ENCODE results near the gene PLK1.

The PLK1 gene

DNA sequence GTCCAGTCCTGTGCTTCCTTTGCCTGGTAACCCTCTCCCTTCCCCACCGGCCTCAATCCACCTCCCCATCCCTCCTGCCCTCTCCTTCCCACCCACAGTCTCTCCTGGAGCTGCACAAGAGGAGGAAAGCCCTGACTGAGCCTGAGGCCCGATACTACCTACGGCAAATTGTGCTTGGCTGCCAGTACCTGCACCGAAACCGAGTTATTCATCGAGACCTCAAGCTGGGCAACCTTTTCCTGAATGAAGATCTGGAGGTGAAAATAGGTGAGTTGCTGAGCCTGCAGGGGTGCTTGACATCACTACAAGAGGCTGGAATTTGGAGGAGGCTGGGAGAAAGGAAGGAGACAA lies 1.3 kb downstream of the PLK1 start:
- no peak for DNase-seq (ENCODE audit: low read depth in 3 of 3)

- DNase-seq (ENCODE audit: low read depth in 3 of 3) = no peak
Measured at GRCh38 chr16:23682181-23682580, 3.5 kb downstream of the PLK1 start.

- no peak for DNase-seq (ENCODE audit: low read depth in 3 of 3)
Measured at GRCh38 chr16:23683487-23683886, 4.8 kb downstream of the PLK1 start.

DNA sequence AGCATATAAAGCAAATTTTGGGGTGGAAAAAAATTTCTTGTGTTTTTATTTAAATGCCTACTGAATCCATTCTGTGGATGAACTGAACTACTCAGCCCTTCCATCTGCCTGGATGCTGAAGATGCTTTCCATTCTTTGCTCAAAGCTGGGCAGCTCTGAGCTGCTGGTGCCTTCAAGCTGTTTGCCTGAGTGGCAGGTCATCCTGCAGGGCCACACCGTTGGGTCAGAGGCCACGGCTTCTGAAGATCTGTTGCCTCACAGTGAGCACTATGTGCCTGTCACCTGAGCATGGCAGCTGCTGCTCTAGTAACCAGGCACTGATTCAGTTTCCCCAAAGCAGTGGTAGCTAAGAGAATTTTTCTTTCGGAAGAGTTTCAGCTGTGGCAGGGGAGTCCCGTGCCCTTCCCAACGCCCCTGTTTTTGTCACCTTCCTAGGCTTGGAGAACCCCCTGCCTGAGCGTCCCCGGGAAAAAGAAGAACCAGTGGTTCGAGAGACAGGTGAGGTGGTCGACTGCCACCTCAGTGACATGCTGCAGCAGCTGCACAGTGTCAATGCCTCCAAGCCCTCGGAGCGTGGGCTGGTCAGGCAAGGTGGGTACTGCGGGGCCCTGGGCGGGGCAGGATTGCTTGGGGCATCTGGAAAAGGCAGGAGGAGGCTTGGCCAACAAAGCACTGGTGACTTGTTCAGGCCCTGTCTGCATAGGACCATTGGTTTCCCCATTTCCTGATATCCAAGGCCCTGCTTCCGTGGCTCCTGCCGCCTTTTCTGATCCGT lies 8.5 kb downstream of the PLK1 start:
- no peak for DNase-seq (ENCODE audit: low read depth in 3 of 3)

DNA sequence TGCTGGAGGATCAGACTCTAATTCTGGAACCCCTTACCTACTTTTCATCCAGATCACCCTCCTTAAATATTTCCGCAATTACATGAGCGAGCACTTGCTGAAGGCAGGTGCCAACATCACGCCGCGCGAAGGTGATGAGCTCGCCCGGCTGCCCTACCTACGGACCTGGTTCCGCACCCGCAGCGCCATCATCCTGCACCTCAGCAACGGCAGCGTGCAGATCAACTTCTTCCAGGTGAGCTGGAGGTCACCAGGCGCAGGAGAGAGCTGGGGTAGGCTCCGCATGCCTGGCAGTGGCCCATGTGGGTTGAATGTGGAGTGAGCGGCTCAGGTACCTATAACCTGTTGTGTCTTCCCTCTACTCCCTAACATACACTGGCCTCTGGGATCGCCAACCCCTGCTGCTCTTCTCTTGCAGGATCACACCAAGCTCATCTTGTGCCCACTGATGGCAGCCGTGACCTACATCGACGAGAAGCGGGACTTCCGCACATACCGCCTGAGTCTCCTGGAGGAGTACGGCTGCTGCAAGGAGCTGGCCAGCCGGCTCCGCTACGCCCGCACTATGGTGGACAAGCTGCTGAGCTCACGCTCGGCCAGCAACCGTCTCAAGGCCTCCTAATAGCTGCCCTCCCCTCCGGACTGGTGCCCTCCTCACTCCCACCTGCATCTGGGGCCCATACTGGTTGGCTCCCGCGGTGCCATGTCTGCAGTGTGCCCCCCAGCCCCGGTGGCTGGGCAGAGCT lies 10.9 kb downstream of the PLK1 start:
- DNase-seq (ENCODE audit: low read depth in 3 of 3) = no peak

DNA sequence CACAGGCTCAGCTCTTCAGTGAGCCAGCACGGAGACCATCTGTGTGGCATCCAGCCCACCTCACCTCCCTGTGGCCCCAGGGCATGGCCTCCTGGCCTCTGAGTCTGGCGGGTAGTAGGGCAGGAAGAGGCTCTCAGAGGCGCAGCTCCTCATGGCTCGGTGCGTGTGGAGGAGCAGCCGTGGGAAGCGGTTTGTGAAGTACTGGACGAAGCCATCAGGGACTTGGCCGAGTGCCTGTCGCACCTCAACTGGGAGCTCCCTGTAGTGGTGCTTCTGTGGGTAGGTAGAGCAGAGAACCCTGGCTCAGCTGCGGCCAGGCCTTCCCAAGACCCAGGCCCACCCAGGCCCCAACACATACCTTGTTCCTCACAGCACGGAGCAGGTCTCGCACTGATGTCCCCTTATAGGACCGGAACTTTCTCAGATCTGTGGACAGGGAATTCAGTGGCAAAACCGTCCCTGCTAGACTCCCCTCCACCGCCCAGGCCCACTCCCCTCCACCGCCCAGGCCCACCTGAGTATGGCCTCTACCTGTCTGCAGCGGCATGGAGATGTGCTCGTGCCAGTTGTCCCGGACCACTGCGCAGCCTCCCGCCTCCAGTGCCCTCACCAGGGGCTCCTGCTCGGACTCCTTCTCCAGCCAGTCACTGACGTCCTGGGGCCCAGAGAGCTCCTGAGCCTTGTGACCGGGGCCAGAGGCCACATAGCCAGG lies 12.2 kb downstream of the PLK1 start:
- no peak for DNase-seq (ENCODE audit: low read depth in 3 of 3)

GRCh38 chr16:23691483-23692189 lies 12.9 kb downstream of the PLK1 start:
- DNase-seq (ENCODE audit: low read depth in 3 of 3) = no peak

DNA sequence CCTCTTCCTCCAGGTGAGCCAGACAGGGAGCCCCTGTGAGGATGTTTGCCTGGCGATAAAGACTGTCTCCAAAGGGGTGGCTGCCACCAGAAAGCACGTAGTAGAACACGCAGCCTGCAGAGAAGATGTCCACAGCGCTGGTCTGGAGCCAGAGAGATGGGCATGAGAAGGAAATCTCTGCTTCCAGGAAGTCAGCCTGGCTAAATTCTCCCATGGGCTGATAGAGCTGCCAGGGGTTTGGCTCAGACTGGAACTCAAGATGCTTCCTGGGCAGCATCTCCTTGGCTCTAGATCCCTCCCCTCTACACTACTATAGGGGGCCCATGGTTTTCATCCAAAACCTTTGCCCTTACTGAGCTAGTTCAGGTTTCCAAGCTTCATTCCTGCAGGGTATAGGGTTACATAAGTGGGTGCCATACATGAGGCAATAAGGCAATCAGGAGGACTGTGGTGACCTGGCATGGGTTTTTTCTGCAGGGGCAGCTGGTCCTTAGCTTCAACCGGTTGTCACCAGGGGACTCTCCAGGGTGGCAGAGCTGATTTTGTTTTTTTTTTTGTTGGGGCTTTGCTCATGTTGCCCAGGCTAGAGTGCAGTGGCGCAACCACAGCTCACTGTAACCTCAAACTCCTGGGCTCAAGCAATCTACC lies 13.6 kb downstream of the PLK1 start:
- DNase-seq (ENCODE audit: low read depth in 3 of 3) = no peak

DNA sequence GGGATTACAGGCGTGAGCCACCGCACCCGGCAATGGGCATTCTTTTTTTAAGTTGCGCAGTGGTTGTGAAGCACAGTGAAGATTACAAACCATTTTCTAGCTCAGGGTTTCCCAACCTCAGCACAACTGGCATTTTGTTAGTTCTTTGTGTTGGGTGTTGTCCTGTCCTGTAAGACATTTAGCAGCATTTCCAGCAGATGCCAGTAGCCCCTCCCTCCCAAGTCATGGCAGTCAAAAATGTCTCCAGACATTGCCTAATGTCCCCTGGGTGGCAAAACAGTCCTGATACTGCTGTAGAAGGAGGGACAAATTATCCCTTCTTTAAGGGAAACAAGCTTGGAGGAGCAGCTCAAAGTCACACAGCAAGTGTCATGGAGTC lies 15.6 kb downstream of the PLK1 start:
- DNase-seq (ENCODE audit: low read depth in 3 of 3) = no peak

- DNase-seq (ENCODE audit: low read depth in 3 of 3) = no peak
Measured at GRCh38 chr16:23694644-23695373, 16.1 kb downstream of the PLK1 start.

- no peak for DNase-seq (ENCODE audit: low read depth in 3 of 3)
Measured at GRCh38 chr16:23695756-23696155, 17.1 kb downstream of the PLK1 start.

DNA sequence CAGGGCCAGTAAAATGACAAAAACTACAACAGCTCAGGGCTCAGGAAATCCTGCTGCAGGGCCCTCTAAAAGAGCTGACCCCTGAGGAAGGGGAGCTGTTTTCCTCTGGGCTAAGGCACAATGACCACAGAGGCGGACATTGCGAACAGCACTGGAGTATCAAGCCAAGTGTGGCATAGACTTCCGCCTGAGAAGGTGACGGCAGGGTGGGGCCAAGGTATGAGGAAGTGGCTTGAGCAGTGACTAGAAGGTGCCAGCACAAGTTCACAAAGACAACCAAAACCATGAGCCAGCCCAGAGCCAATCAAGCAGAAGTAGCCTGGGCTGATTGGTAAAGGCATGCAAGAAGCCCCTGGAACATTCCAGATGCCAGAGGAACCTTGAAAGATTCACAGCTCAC lies 20.4 kb downstream of the PLK1 start:
- no peak for DNase-seq (ENCODE audit: low read depth in 3 of 3)

DNA sequence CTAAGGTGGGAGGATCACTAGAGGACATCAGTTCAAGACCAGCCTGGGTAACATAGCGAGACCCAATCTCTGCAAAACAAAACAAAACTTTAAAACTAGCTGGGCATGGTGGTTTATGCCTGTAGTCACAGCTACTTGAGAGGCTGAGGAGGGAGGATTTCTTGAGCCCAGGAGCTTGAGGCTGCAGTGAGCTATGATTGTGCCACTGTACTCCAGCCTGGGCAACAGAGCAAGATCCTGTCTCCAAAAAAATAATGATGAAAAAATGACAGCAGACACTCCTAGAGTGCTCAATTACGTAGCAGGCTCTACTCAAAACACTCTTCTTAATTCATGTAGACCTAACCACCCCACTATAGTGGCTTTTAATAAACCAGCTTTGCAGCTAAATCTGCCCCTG lies 21.4 kb downstream of the PLK1 start:
- DNase-seq (ENCODE audit: low read depth in 3 of 3) = no peak

- DNase-seq (ENCODE audit: low read depth in 3 of 3) = no peak
Measured at GRCh38 chr16:23700509-23700908, 21.8 kb downstream of the PLK1 start.

DNA sequence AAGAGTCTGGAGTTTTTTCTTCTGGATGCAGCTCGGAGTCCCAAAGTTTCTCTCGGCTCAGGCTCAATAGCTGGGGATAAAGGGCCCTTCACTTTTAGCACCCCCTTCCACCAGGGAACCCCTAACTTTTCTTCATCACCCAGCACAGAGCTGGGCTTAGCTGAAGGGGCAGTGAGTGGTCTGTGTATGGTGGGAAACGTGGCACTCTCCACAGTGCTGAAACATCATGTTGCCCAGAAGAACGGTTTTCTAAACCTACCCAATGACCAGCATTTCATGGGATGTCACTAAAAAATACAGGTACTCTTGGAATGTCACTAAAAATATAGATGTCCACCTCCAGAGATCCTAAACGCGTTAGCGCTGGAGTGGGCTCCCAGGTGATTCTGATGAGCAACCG lies 22.4 kb downstream of the PLK1 start:
- no peak for DNase-seq (ENCODE audit: low read depth in 3 of 3)

DNA sequence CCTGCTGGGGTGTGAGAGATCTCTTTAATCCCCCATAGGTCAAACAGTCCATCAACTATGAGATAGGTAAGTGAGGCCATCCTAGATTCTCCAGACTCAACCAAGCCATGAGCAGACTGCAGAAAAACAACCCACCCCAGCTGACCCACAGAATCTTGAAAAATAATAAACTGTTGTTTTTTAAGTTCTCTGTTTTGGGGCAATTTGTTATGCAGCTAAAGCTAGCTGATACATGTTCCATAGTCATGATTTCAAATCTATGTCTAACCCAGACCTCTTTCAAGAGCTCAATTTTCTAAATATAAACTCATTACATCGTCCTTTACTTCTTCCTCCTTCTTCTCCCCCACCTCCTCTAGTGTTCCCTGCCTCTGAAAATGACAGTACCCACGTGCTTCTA lies 24.3 kb downstream of the PLK1 start:
- DNase-seq (ENCODE audit: low read depth in 3 of 3) = no peak

DNA sequence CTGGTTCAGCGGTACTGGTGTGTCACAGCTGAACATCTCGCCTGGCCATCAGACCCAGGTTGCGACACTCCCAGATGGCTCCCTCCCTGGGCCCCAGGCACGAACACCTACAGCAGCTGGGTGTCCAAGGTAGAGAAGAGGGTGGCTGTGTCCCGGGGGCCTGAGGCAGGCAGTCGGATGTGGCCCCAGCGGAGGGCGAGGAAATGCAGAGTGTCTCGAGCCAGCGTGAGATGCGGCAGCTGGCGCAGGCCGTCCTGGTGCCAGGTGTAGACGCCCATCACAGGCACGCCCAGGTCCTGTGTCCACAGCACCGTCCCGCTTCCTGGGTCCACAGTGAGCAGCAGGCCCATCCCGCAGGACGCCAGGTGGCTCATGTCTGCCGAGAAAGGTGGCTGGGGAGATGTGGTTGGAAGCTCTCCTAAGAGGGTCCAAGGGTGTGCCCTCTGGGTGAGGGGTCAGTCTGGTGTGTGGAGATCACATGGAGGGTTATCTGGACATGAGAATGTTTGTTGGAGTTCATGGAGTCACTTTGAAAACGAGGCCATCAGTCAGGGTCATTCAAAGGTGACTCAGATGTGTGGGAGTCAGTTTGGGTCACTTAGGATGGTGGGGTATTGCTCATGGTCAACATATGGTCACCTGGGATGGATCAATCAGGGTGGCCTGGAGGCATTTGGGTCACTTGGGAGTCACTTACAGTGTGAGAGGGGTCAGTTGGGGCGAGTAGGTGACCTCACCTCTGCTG lies 26.3 kb downstream of the PLK1 start:
- no peak for DNase-seq (ENCODE audit: low read depth in 3 of 3)

- DNase-seq (ENCODE audit: low read depth in 3 of 3) = no peak
Measured at GRCh38 chr16:23705517-23705902, 26.8 kb downstream of the PLK1 start.

- no peak for DNase-seq (ENCODE audit: low read depth in 3 of 3)
Measured at GRCh38 chr16:23706439-23706838, 27.8 kb downstream of the PLK1 start.

- DNase-seq (ENCODE audit: low read depth in 3 of 3) = no peak
Measured at GRCh38 chr16:23709536-23709935, 30.8 kb downstream of the PLK1 start.

All from stimulated activated CD4-positive, alpha-beta T cell treated with anti-CD3 and anti-CD28 coated beads, TNF-alpha, amount 100 ng/mL, for 24 hours (primary cell).